ENCODE results near the gene PIAS2. TPM values are rescaled to one million over a fixed set of nuclear protein-coding genes. Genes with fewer than 3 reads are reported as not detected.

Gene PIAS2
- total RNA-seq, 3 donors from 2014 or later (not counting 1 experiment from before 2014, with no cell fraction given) = 48.9 to 55.9 (median 50.0) TPM

DNA sequence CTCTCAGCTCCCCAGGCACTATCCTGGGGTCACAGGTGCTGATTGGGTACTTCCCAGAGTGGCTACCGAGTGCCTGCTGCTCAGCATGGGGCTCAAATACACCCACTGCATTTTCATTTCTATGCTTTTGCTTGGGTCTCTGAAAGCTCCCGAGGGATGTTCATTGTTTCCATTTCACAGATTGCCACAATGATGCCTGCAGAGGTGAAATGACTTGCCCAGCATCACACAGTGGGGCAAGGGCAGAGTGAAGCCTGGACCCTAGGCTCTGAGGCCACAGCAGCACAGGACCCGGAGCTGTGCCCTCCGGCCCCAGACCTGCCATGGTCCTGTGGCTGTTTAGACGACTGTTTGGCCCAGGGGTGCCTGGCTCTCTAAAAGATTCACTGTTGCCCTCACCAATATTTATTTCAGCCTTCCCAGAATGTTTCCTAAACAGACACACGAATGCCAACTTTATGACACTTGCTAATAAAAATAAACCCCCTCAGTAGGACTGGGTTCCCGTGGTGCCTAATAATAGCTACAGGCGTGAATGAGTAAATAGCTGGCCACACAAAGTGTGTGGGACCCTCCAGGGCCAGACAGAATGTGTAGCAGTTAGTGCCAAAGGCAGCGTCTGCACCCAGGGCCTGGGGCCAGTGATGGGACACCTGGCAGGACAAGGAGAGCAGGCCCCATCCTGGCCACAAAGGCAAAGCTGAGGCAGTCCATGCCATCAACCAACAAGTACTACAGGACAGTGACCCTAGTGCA is 149.0 kb downstream of the PIAS2 start:
- 82% methylated on average over 9 of the region's 9 CpGs for WGBS (ENCODE audit: insufficient coverage)
- Mint-ChIP-seq H3K4me1 (peaks cover 0 to 8% of the 10 kb centered on the region in 2 donors), H3K27ac (no peak overlapping the region), H3K27me3 (ENCODE audit: low read depth in 2 of 2) (peaks cover 19 to 24% of the 10 kb centered on the region in 2 donors), H3K4me3 (no peak overlapping the region), H3K36me3 (no peaks in the 10 kb centered on the region), H3K9me3 (no peaks in the 10 kb centered on the region)
- intact Hi-C loops (cut with micrococcal nuclease) = no loop called here
- Histone ChIP-seq H3K27ac (ENCODE audit: low read length) (no peak overlapping the region), H3K36me3 (ENCODE audit: control insufficient read depth, insufficient read depth, low read length) (no peaks in the 10 kb centered on the region), H3K4me1 (ENCODE audit: control insufficient read depth, insufficient read depth, low read length) (no peaks in the 10 kb centered on the region), H3K27me3 (ENCODE audit: control insufficient read depth, insufficient read depth, low read length) (no peaks in the 10 kb centered on the region), H3K4me3 (ENCODE audit: low read length) (no peak overlapping the region), H3K9me3 (ENCODE audit: control insufficient read depth, insufficient read depth, low read length) (no peaks in the 10 kb centered on the region)
- ATAC-seq (no peak), DNase-seq (no peak)
- TF ChIP-seq, protein P1, sequence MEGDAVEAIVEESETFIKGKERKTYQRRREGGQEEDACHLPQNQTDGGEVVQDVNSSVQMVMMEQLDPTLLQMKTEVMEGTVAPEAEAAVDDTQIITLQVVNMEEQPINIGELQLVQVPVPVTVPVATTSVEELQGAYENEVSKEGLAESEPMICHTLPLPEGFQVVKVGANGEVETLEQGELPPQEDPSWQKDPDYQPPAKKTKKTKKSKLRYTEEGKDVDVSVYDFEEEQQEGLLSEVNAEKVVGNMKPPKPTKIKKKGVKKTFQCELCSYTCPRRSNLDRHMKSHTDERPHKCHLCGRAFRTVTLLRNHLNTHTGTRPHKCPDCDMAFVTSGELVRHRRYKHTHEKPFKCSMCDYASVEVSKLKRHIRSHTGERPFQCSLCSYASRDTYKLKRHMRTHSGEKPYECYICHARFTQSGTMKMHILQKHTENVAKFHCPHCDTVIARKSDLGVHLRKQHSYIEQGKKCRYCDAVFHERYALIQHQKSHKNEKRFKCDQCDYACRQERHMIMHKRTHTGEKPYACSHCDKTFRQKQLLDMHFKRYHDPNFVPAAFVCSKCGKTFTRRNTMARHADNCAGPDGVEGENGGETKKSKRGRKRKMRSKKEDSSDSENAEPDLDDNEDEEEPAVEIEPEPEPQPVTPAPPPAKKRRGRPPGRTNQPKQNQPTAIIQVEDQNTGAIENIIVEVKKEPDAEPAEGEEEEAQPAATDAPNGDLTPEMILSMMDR (IDR thresholded peaks at IDR 0.05) = no peak

DNA sequence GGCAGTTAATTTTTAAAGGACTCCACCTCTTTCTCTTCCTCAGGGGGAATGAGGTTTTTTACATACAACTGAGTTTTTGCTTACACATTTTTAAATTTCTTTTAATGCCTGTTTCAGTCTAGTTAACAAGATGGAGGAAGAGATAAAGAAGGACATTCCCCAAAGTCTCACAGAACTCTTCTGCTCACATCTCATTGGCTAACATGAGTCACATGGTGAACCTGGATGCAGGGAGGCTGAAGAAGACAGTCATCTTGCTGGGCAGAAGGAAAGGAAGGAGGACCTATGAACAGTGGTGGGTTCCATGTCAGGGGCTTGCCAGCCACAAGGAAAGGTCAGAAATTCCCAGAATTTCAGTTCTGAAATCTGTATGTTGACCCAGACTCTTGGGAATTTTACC is 150.1 kb downstream of the PIAS2 start:
- Histone ChIP-seq H3K4me1 (ENCODE audit: control insufficient read depth, insufficient read depth, low read length) (no peaks in the 10 kb centered on the region), H3K36me3 (ENCODE audit: control insufficient read depth, insufficient read depth, low read length) (no peaks in the 10 kb centered on the region), H3K4me3 (ENCODE audit: low read length) (no peak overlapping the region), H3K9me3 (ENCODE audit: control insufficient read depth, insufficient read depth, low read length) (no peaks in the 10 kb centered on the region), H3K27me3 (ENCODE audit: control insufficient read depth, insufficient read depth, low read length) (peaks cover 4% of the 10 kb centered on the region), H3K27ac (ENCODE audit: low read length) (no peak overlapping the region)
- H3K36me3 Mint-ChIP-seq = no peaks in the 10 kb centered on the region
- DNase-seq (no peak), ATAC-seq (no peak)
- no peaks in the 10 kb centered on the region for H3K9me3 Mint-ChIP-seq
- H3K4me3 Mint-ChIP-seq = no peak overlapping the region
- peaks cover 0 to 8% of the 10 kb centered on the region in 2 donors for H3K4me1 Mint-ChIP-seq
- H3K27me3 Mint-ChIP-seq (ENCODE audit: low read depth in 2 of 2) = peaks cover 29 to 30% of the 10 kb centered on the region in 2 donors
- intact Hi-C loops (cut with micrococcal nuclease) = no loop called here
- no peak overlapping the region for H3K27ac Mint-ChIP-seq
- TF ChIP-seq, protein P1 (IDR thresholded peaks at IDR 0.05) = no peak

DNA sequence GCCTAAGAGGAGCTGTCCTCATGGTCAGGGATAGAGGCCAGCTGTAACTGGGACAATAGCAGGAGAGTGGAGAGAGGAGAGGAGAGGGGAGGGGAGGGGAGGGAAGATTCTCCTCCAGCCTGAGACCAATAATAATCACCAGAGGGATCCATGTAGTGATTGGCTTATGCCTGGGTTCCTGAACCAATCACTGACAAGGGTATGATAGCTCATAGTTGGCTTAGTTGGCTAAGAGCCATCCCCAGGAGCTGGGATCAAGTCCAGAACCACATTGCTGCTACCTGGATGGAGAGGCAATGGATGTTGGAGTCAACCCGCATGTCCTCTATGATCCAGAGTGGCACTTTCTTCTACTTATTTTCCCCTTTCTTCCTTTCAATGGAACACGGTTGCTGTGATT is 152.7 kb downstream of the PIAS2 start:
- ATAC-seq (no peak), DNase-seq (no peak)
- H3K27ac Mint-ChIP-seq = no peak overlapping the region
- H3K9me3 ChIP-seq (ENCODE audit: control insufficient read depth, insufficient read depth, low read length) = no peaks in the 10 kb centered on the region
- H3K4me3 ChIP-seq (ENCODE audit: low read length) = no peak overlapping the region
- peaks cover 0 to 2% of the 10 kb centered on the region in 2 donors for H3K4me1 Mint-ChIP-seq
- WGBS (ENCODE audit: insufficient coverage) = no CpG with 5 or more reads among the region's 2 CpGs
- no peak overlapping the region for H3K4me3 Mint-ChIP-seq
- peaks cover 14% of the 10 kb centered on the region for H3K27me3 ChIP-seq (ENCODE audit: control insufficient read depth, insufficient read depth, low read length)
- H3K4me1 ChIP-seq (ENCODE audit: control insufficient read depth, insufficient read depth, low read length) = no peaks in the 10 kb centered on the region
- intact Hi-C loops (cut with micrococcal nuclease) = no loop called here
- H3K9me3 Mint-ChIP-seq = no peaks in the 10 kb centered on the region
- H3K36me3 Mint-ChIP-seq = no peaks in the 10 kb centered on the region
- no peaks in the 10 kb centered on the region for H3K36me3 ChIP-seq (ENCODE audit: control insufficient read depth, insufficient read depth, low read length)
- no peak overlapping the region for H3K27ac ChIP-seq (ENCODE audit: low read length)
- TF ChIP-seq, protein P1 (IDR thresholded peaks at IDR 0.05) = no peak
- H3K27me3 Mint-ChIP-seq (ENCODE audit: low read depth in 2 of 2) = peaks cover 36 to 55% of the 10 kb centered on the region in 2 donors

Measured in natural killer cell (primary cell).